Endothelial cell (in vitro differentiated cells): ENCODE measurements around the gene POTEM. TPM values are rescaled to one million over a fixed set of nuclear protein-coding genes. Genes with fewer than 3 reads are reported as not detected.
"Not testable (repeated sequence)": the region's sequence is repeated elsewhere in the genome, so short reads cannot be mapped to it uniquely, and the experiment has no call there.

Experiments used
- DNase-seq: peaks from one replicate; pipeline ENCODE4 v3.0.0; 2021; ENCODE audit warnings: low spot score
- H3K27ac Mint-ChIP-seq: one replicate; pipeline ENCODE4 v1.8.0; 2021; ENCODE audit warnings: mixed read lengths, inconsistent platforms; ENCODE audit not compliant: unreplicated experiment
- H3K27me3 Mint-ChIP-seq: one replicate; pipeline ENCODE4 v1.8.0; 2021; ENCODE audit warnings: mild to moderate bottlenecking, moderate library complexity, mixed read lengths, inconsistent platforms; ENCODE audit not compliant: unreplicated experiment
- H3K36me3 Mint-ChIP-seq: one replicate; pipeline ENCODE4 v1.8.0; 2021; ENCODE audit warnings: mild to moderate bottlenecking, low read depth, mixed read lengths, inconsistent platforms; ENCODE audit not compliant: unreplicated experiment
- H3K4me1 Mint-ChIP-seq: one replicate; pipeline ENCODE4 v1.8.0; 2021; ENCODE audit warnings: mild to moderate bottlenecking, mixed read lengths, inconsistent platforms; ENCODE audit not compliant: unreplicated experiment
- H3K4me3 Mint-ChIP-seq: one replicate; pipeline ENCODE4 v1.8.0; 2021; ENCODE audit warnings: mild to moderate bottlenecking, mixed read lengths, inconsistent platforms; ENCODE audit not compliant: unreplicated experiment
- H3K9me3 Mint-ChIP-seq: one replicate; pipeline ENCODE4 v1.8.0; 2021; ENCODE audit warnings: mixed read lengths, inconsistent platforms; ENCODE audit not compliant: unreplicated experiment
- total RNA-seq: library from RNA; stranded (reverse); fragmentation: NEBNext Ultra II Directional; extraction: Animal tissue kit (Norgen Biotek cat#: 25700); gene quantifications from one replicate; pipeline ENCODE4 v1.2.1, GENCODE V29; 2021; ENCODE audit not compliant: unreplicated experiment

Gene POTEM
- total RNA-seq, 1 donor from 2014 or later: not detected

DNA sequence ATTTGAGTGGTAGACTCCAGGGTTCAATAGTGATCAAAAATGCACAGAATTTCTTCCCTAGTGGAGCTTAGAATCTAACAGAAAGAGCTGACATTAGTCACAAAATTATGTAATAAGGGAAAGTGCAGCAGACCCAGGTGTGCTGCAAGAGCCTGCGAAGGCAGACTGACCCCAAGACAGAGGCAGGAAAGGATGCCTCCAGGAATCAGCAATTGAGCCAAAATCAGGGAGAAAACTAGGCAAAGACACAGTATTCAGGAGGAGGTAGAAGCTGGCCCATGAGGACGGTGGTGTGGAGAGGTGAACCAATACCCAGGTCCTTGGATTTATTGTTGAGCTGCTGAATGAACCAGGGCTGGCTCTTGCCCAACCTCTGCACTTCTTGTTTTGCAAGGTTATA, 76.2 kb downstream of the POTEM start:
- H3K4me1 Mint-ChIP-seq, H3K27me3 Mint-ChIP-seq, DNase-seq, H3K27ac Mint-ChIP-seq, H3K9me3 Mint-ChIP-seq, H3K4me3 Mint-ChIP-seq, H3K36me3 Mint-ChIP-seq: not testable (repeated sequence)
